Adrenal gland (tissue), 5 donors: ENCODE results near the gene GNAT2.

Experiments used
- CTCF ChIP-seq, 6 experiments: fragments of 450-650 bp in 4 of 6; fragments of 200-600 bp in 2 of 6; sonication (generic) in 1 of 6; IDR thresholded peaks; 1 replicate in 5 of 6; 2 replicates in 1 of 6; pipeline versions ENCODE4 v1.5.1 to v1.8.0; 2016 to 2021; ENCODE audit warnings: antibody characterized with exemption in 6 of 6, mild to moderate bottlenecking in 2 of 6, moderate library complexity in 1 of 6
- POLR2A ChIP-seq, 2 donors: fragments of 450-650 bp; IDR thresholded peaks; one replicate each; pipeline ENCODE4 v1.6.1; 2017; ENCODE audit warnings: antibody characterized with exemption in 2 of 2, mild to moderate bottlenecking in 2 of 2, moderate library complexity in 1 of 2
- donor health status: DM: no; HTN: no; CAD: no.

- no peak for TF ChIP-seq CTCF (IDR thresholded peaks at IDR 0.05)
- no peak for TF ChIP-seq POLR2A (IDR thresholded peaks at IDR 0.05)
Measured at GRCh38 chr1:109578947-109579443, 40.4 kb downstream of the GNAT2 start.
